ENCODE data around the gene TTLL3.

GRCh38 chr3:9810846-9811245, 784 bp downstream of the TTLL3 start:
- TF ChIP-seq CTCF (IDR thresholded peaks at IDR 0.05; ENCODE audit: low read depth, low read length) (no peak), EZH2phosphoT487 (IDR thresholded peaks at IDR 0.05; ENCODE audit: low read depth) (no peak)
